Activated T-cell treated with anti-CD3 and anti-CD28 coated beads, Interleukin-2, amount 50 U/mL, for 72 hours (primary cell): ENCODE measurements around the gene GMDS. TPM values are rescaled to one million over a fixed set of nuclear protein-coding genes. Genes with fewer than 3 reads are reported as not detected.
"Not testable (repeated sequence)": the region's sequence is repeated elsewhere in the genome, so short reads cannot be mapped to it uniquely, and the experiment has no call there.

Experiments
- ATAC-seq, 2 donors: fragments of 150-1000 bp; cut with Tn5 transposase; replicated peaks in 1 of 2; 2 replicates each; pipeline ENCODE4 v1.10.0; 2021; ENCODE audit warnings: moderate library complexity in 2 of 2, mild to moderate bottlenecking in 1 of 2
- DNase-seq, 2 donors: peaks; one replicate each; pipeline ENCODE4 v3.0.0; 2021 to 2022; ENCODE audit warnings: mixed read lengths in 1 of 2
- H3K27ac Mint-ChIP-seq: one replicate; pipeline ENCODE4 v1.8.0; 2022; ENCODE audit warnings: mild to moderate bottlenecking, moderate library complexity, mixed read lengths
- H3K27me3 Mint-ChIP-seq: one replicate; pipeline ENCODE4 v1.8.0; 2022; ENCODE audit warnings: low read depth, mixed read lengths
- H3K36me3 Mint-ChIP-seq, 2 donors: one replicate each; pipeline ENCODE4 v1.8.0; 2022; ENCODE audit warnings: mixed read lengths in 2 of 2, mild to moderate bottlenecking in 1 of 2; ENCODE audit not compliant: insufficient read depth in 2 of 2
- H3K4me1 Mint-ChIP-seq: one replicate; pipeline ENCODE4 v1.8.0; 2022; ENCODE audit warnings: low read depth, mixed read lengths
- H3K4me3 Mint-ChIP-seq, 2 donors: one replicate each; pipeline ENCODE4 v1.8.0; 2022; ENCODE audit warnings: mild to moderate bottlenecking in 2 of 2, mixed read lengths in 2 of 2, moderate library complexity in 2 of 2
- H3K9me3 Mint-ChIP-seq, 2 donors: one replicate each; pipeline ENCODE4 v1.8.0; 2022; ENCODE audit warnings: mixed read lengths in 2 of 2
- total RNA-seq, 2 donors: library from RNA; stranded (reverse); gene quantifications; one replicate each; pipeline ENCODE4 v1.2.3, GENCODE V29; 2022

Gene GMDS
- total RNA-seq, 2 donors from 2014 or later, result 23.8 to 33.0 TPM

- H3K9me3 Mint-ChIP-seq, result no peaks in the 10 kb centered on the region
- no peak for ATAC-seq
- H3K4me1 Mint-ChIP-seq, result no peaks in the 10 kb centered on the region
- no peaks in the 10 kb centered on the region for H3K27me3 Mint-ChIP-seq
- no peak overlapping the region for H3K4me3 Mint-ChIP-seq
- H3K27ac Mint-ChIP-seq, result no peak overlapping the region
- no peaks in the 10 kb centered on the region for H3K36me3 Mint-ChIP-seq
- DNase-seq, result no peak
Observed at GRCh38 chr6:1856381-1856780, 389.0 kb downstream of the GMDS start.

GRCh38 chr6:1855890-1856289 lies 389.5 kb downstream of the GMDS start:
- no peak for DNase-seq
- Mint-ChIP-seq H3K36me3 (no peaks in the 10 kb centered on the region), H3K4me1 (no peaks in the 10 kb centered on the region), H3K27ac (no peak overlapping the region), H3K4me3 (no peak overlapping the region), H3K9me3 (no peaks in the 10 kb centered on the region), H3K27me3 (no peaks in the 10 kb centered on the region)
- ATAC-seq, result no peak

- H3K4me1 Mint-ChIP-seq, result no peaks in the 10 kb centered on the region
- H3K27me3 Mint-ChIP-seq, result no peaks in the 10 kb centered on the region
- no peak overlapping the region for H3K4me3 Mint-ChIP-seq
- H3K9me3 Mint-ChIP-seq, result no peaks in the 10 kb centered on the region
- no peak for ATAC-seq
- no peak overlapping the region for H3K27ac Mint-ChIP-seq
- DNase-seq, result no peak
- H3K36me3 Mint-ChIP-seq, result no peaks in the 10 kb centered on the region
Observed at GRCh38 chr6:1854296-1854695, 391.1 kb downstream of the GMDS start.

- no peaks in the 10 kb centered on the region for H3K36me3 Mint-ChIP-seq
- ATAC-seq, result no peak
- H3K4me3 Mint-ChIP-seq, result no peak overlapping the region
- H3K27ac Mint-ChIP-seq, result no peak overlapping the region
- no peak for DNase-seq
- no peaks in the 10 kb centered on the region for H3K9me3 Mint-ChIP-seq
- H3K4me1 Mint-ChIP-seq, result no peaks in the 10 kb centered on the region
- H3K27me3 Mint-ChIP-seq, result no peaks in the 10 kb centered on the region
Observed at GRCh38 chr6:1853761-1854160, 391.6 kb downstream of the GMDS start.

GRCh38 chr6:1851681-1852456 lies 393.5 kb downstream of the GMDS start:
- ATAC-seq, result no peak
- Mint-ChIP-seq H3K27me3 (no peaks in the 10 kb centered on the region), H3K4me1 (no peaks in the 10 kb centered on the region), H3K9me3 (no peaks in the 10 kb centered on the region), H3K4me3 (no peak overlapping the region), H3K36me3 (no peaks in the 10 kb centered on the region), H3K27ac (no peak overlapping the region)
- no peak for DNase-seq

- no peak overlapping the region for H3K27ac Mint-ChIP-seq
- no peaks in the 10 kb centered on the region for H3K9me3 Mint-ChIP-seq
- H3K36me3 Mint-ChIP-seq, result no peaks in the 10 kb centered on the region
- ATAC-seq (no peak), DNase-seq (no peak)
- no peaks in the 10 kb centered on the region for H3K27me3 Mint-ChIP-seq
- H3K4me3 Mint-ChIP-seq, result no peak overlapping the region
- no peaks in the 10 kb centered on the region for H3K4me1 Mint-ChIP-seq
Observed at GRCh38 chr6:1850840-1851157, 394.6 kb downstream of the GMDS start.

- ATAC-seq (no peak), DNase-seq (no peak)
- H3K9me3 Mint-ChIP-seq, result no peaks in the 10 kb centered on the region
- no peaks in the 10 kb centered on the region for H3K27me3 Mint-ChIP-seq
- no peak overlapping the region for H3K27ac Mint-ChIP-seq
- no peaks in the 10 kb centered on the region for H3K4me1 Mint-ChIP-seq
- H3K36me3 Mint-ChIP-seq, result no peaks in the 10 kb centered on the region
- H3K4me3 Mint-ChIP-seq, result no peak overlapping the region
Observed at GRCh38 chr6:1850121-1850839, 395.1 kb downstream of the GMDS start.

GRCh38 chr6:1849691-1850090 lies 395.7 kb downstream of the GMDS start:
- Mint-ChIP-seq H3K27me3 (no peaks in the 10 kb centered on the region), H3K36me3 (no peaks in the 10 kb centered on the region), H3K4me3 (no peak overlapping the region), H3K27ac (no peak overlapping the region), H3K9me3 (no peaks in the 10 kb centered on the region), H3K4me1 (no peaks in the 10 kb centered on the region)
- no peak for ATAC-seq
- no peak for DNase-seq

GRCh38 chr6:1848752-1849151 lies 396.7 kb downstream of the GMDS start:
- H3K27me3 Mint-ChIP-seq, result no peaks in the 10 kb centered on the region
- no peaks in the 10 kb centered on the region for H3K9me3 Mint-ChIP-seq
- no peak for DNase-seq
- H3K4me1 Mint-ChIP-seq, result no peaks in the 10 kb centered on the region
- H3K27ac Mint-ChIP-seq, result no peak overlapping the region
- no peak for ATAC-seq
- H3K36me3 Mint-ChIP-seq, result no peaks in the 10 kb centered on the region
- H3K4me3 Mint-ChIP-seq, result no peak overlapping the region

- Mint-ChIP-seq H3K27ac (no peak overlapping the region), H3K36me3 (no peaks in the 10 kb centered on the region), H3K27me3 (no peaks in the 10 kb centered on the region), H3K4me1 (no peaks in the 10 kb centered on the region), H3K9me3 (no peaks in the 10 kb centered on the region), H3K4me3 (no peak overlapping the region)
- ATAC-seq (no peak), DNase-seq (no peak)
Observed at GRCh38 chr6:1846611-1847010, 398.8 kb downstream of the GMDS start.

- not testable (repeated sequence) for H3K27ac Mint-ChIP-seq, H3K9me3 Mint-ChIP-seq, H3K36me3 Mint-ChIP-seq, H3K4me3 Mint-ChIP-seq, ATAC-seq, H3K27me3 Mint-ChIP-seq, H3K4me1 Mint-ChIP-seq, DNase-seq
Observed at GRCh38 chr6:1845543-1845942, 399.9 kb downstream of the GMDS start.

- Mint-ChIP-seq H3K27me3 (no peaks in the 10 kb centered on the region), H3K9me3 (no peaks in the 10 kb centered on the region), H3K27ac (no peak overlapping the region), H3K4me3 (no peak overlapping the region), H3K36me3 (no peaks in the 10 kb centered on the region), H3K4me1 (no peaks in the 10 kb centered on the region)
- ATAC-seq, result no peak
- no peak for DNase-seq
Observed at GRCh38 chr6:1842334-1842733, 403.1 kb downstream of the GMDS start.

- no peaks in the 10 kb centered on the region for H3K4me1 Mint-ChIP-seq
- no peaks in the 10 kb centered on the region for H3K36me3 Mint-ChIP-seq
- H3K27ac Mint-ChIP-seq, result no peak overlapping the region
- no peak overlapping the region for H3K4me3 Mint-ChIP-seq
- no peaks in the 10 kb centered on the region for H3K9me3 Mint-ChIP-seq
- DNase-seq, result no peak
- ATAC-seq, result no peak
- H3K27me3 Mint-ChIP-seq, result no peaks in the 10 kb centered on the region
Observed at GRCh38 chr6:1841136-1841535, 404.3 kb downstream of the GMDS start.
